Peyer's patch (tissue), 4 donors: Measurements from ENCODE around the gene ARMCX5. TPM values are rescaled to one million over a fixed set of nuclear protein-coding genes. Genes with fewer than 3 reads are reported as not detected.

ENCODE experiments used
- DNase-seq, 3 donors: peaks; one replicate each; pipeline ENCODE4 v3.0.0-alpha.2; 2017 to 2019
- H3K27ac ChIP-seq, 4 donors: fragments of 200-600 bp; sonication (generic); one replicate each; pipeline ENCODE4 v1.5.1; 2016 to 2019
- H3K27me3 ChIP-seq, 2 donors: fragments of 200-600 bp; sonication (generic); one replicate each; pipeline ENCODE4 v1.5.1; 2019
- H3K36me3 ChIP-seq, 3 donors: fragments of 200-600 bp; sonication (generic); one replicate each; pipeline ENCODE4 v1.5.1; 2016 to 2019
- H3K4me1 ChIP-seq, 4 donors: fragments of 200-600 bp; sonication (generic); one replicate each; pipeline ENCODE4 v1.5.1; 2016 to 2019
- H3K4me3 ChIP-seq, 4 donors: fragments of 200-600 bp; sonication (generic); 1 replicate in 3 of 4; 2 replicates in 1 of 4; pipeline ENCODE4 v1.5.1; 2016 to 2019; ENCODE audit warnings: mild to moderate bottlenecking in 1 of 4
- H3K9me3 ChIP-seq, 4 donors: fragments of 200-600 bp; sonication (generic); one replicate each; pipeline ENCODE4 v1.5.1; 2016 to 2019; ENCODE audit warnings: mild to moderate bottlenecking in 1 of 4
- POLR2A ChIP-seq, 2 donors: fragments of 450-650 bp; IDR thresholded peaks; one replicate each; pipeline ENCODE4 v1.5.1; 2017; ENCODE audit warnings: antibody characterized with exemption in 2 of 2, mild to moderate bottlenecking in 2 of 2, moderate library complexity in 2 of 2
- total RNA-seq, 4 donors: library from RNA; depleted of rRNA; stranded (reverse); fragments of >200 nt; gene quantifications; one replicate each; pipeline ENCODE4 v1.1.0, GENCODE V29; 2016
- TF ChIP-seq, protein P1 (sequence below), 6 experiments: fragments of 450-650 bp in 4 of 6; fragments of 200-600 bp in 2 of 6; sonication (generic) in 1 of 6; IDR thresholded peaks; one replicate each; pipeline ENCODE4 v1.5.1; 2017 to 2019; ENCODE audit warnings: antibody characterized with exemption in 6 of 6, mild to moderate bottlenecking in 3 of 6, moderate library complexity in 1 of 6

The ARMCX5 gene
- total RNA-seq: 10 to 100 TPM; 12.4 to 20.0 (median 14.7) TPM

DNA sequence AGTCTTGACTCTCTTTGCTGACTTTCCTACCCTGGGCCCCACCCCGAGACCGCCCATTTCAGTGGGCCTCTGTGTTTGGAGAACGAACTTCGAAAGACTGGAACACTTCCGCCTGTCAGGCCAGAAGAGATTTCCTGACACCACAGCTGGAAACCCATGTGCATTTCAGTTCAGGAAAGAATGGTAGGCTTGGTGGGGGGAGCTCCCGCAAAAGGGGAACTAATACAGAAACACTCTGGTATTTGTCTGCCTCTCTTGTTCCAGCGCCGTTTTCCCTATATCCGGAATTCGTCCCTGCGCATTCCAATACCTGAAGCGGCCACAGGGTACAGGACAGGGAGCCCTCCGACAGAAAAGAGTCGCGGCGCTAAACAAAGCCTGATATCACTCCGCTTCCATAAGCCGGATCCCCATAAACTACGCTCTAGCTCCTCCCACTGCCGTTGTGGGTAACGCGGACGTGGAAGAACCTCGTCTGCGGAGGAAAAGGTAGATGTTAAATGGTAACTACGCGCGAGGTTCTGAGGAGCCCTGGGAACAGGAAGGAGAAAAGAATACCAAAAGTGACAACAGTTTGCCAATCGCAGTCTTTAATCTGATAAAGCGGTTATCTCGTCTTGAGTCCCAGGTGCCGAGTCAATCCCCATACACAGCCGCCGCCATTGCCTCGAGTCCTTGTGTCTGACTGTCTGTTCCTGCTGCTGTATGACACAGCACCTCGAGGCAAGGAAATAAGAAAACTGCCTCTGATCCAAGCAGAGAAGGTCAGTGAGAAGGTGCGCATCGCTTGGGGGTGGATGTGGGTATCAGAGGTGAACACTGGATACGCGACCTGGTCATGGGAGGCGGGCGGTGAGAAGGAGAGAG is at the start of gene ARMCX5:
Gene ARMCX5, plus strand, starts transcription at position 432 of the 867 bp plus-strand sequence. CDS start 2,627 bp downstream, outside the sequence.
- H3K36me3 ChIP-seq: no peaks in the 10 kb centered on the region
- peak; percentile 64 to 87 (median 69) for DNase-seq
- H3K27ac ChIP-seq: peak within 1 kb of the TSS; percentile 69 to 81 (median 72)
- TF ChIP-seq POLR2A (IDR thresholded peaks at IDR 0.05): peak; percentile 25 to 66
- TF ChIP-seq, protein P1, sequence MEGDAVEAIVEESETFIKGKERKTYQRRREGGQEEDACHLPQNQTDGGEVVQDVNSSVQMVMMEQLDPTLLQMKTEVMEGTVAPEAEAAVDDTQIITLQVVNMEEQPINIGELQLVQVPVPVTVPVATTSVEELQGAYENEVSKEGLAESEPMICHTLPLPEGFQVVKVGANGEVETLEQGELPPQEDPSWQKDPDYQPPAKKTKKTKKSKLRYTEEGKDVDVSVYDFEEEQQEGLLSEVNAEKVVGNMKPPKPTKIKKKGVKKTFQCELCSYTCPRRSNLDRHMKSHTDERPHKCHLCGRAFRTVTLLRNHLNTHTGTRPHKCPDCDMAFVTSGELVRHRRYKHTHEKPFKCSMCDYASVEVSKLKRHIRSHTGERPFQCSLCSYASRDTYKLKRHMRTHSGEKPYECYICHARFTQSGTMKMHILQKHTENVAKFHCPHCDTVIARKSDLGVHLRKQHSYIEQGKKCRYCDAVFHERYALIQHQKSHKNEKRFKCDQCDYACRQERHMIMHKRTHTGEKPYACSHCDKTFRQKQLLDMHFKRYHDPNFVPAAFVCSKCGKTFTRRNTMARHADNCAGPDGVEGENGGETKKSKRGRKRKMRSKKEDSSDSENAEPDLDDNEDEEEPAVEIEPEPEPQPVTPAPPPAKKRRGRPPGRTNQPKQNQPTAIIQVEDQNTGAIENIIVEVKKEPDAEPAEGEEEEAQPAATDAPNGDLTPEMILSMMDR (IDR thresholded peaks at IDR 0.05): peak in 2 of 6 experiments; percentile 41 to 47
- H3K27me3 ChIP-seq: no peaks in the 10 kb centered on the region
- H3K4me3 ChIP-seq: peak within 1 kb of the TSS; percentile 40 to 60 (median 52)
- no peaks in the 10 kb centered on the region for H3K4me1 ChIP-seq
- no peaks in the 10 kb centered on the region for H3K9me3 ChIP-seq

DNA sequence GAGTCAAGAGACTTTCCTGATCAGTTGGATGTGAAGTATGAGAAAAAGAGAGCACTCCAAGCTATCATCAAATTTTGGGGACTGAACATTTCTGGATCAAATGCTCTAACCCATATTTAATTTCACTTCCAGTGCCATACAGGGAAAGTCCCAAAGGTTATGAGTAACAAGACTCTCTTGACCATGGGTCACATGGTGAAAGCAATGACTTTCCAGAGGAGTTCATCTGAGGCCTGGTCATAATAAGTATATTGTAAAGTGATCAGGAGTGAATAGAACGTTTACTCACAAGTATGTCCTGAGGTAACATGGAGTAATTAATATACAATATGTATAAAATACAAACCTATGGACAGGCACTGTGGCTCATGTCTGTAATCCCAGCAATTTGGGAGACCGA is 40.7 kb upstream of the ARMCX5 start:
- no peaks in the 10 kb centered on the region for H3K27me3 ChIP-seq
- H3K9me3 ChIP-seq: no peaks in the 10 kb centered on the region
- H3K4me1 ChIP-seq: no peaks in the 10 kb centered on the region
- TF ChIP-seq, protein P1 (IDR thresholded peaks at IDR 0.05): no peak
- TF ChIP-seq POLR2A (IDR thresholded peaks at IDR 0.05): no peak
- no peak overlapping the region for H3K4me3 ChIP-seq
- no peaks in the 10 kb centered on the region for H3K36me3 ChIP-seq
- H3K27ac ChIP-seq: no peak overlapping the region
- DNase-seq: no peak

DNA sequence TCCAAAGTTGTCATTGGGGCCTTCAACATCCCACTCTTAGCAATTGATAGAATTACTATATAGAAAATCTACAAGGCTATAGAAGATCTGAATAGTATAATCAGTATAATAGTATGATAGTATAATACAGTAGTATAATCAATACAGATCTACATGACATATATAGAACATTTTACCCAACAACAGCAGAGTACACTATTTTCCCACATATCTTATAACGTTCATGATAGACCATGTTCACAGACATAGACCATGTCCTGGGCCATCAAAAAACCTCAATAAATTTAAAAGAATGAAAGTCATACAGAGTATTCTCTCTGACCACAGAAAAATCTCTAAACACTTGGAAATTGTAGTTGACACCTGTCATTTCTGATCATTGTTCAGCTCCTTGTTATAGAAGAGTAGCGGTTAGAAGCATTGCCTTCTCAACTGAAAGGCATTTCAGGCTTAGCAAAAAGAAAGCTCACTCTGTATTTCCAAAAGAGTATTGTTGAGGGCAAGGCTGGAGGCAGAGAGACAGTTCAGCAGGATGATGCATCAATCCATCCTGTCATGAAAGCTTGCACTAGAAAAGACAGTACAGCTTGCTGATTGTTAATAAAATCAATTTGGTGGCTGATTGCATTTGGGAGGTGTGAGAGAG is 38.8 kb upstream of the ARMCX5 start:
- Histone ChIP-seq H3K27ac (no peak overlapping the region), H3K9me3 (no peaks in the 10 kb centered on the region), H3K27me3 (no peaks in the 10 kb centered on the region), H3K4me3 (no peak overlapping the region), H3K36me3 (no peaks in the 10 kb centered on the region), H3K4me1 (no peaks in the 10 kb centered on the region)
- TF ChIP-seq POLR2A (IDR thresholded peaks at IDR 0.05): no peak
- TF ChIP-seq, protein P1 (IDR thresholded peaks at IDR 0.05): no peak
- no peak for DNase-seq

DNA sequence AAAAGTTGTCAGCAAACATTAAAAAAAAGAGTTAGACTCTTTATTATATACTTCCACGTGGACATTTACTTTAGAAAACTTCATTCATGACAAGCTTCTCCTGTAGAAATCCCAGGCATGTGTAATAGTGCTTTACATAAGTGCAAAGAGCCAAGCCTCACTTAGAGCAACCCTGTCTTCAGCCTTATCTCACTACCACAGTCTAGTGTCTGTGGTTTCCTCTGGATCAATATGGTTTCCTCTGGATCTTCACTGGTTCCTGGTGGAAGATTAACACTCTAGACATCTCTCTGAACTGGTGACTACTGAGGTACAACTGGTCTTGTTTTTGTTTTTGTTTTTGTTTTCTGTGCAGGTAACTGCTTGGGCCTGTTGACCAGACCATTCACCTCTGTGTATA is 18.4 kb upstream of the ARMCX5 start:
- no peak for DNase-seq
- H3K27me3 ChIP-seq: no peaks in the 10 kb centered on the region
- H3K36me3 ChIP-seq: no peaks in the 10 kb centered on the region
- no peak for TF ChIP-seq POLR2A (IDR thresholded peaks at IDR 0.05)
- TF ChIP-seq, protein P1 (IDR thresholded peaks at IDR 0.05): no peak
- no peaks in the 10 kb centered on the region for H3K4me1 ChIP-seq
- H3K9me3 ChIP-seq: no peaks in the 10 kb centered on the region
- H3K27ac ChIP-seq: no peak overlapping the region
- H3K4me3 ChIP-seq: no peak overlapping the region

DNA sequence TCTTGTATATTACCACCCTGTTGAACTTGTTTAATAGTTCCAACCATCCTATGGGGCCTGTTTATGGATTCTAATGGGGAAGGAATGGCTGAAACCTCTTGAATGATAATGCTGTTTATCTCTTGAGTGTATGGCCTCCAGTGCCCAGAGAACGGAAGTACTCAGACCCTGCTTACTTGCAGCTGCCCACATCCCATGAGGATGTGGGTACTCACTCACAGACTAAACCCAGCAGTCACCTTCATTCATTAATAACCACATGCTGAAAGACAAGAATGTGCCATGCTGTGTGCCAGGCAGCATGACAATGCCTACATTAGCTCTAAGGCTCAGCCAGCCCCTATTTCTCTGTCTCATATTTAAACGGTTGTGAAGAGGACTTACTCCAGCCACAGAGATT is 5.9 kb upstream of the ARMCX5 start:
- no peaks in the 10 kb centered on the region for H3K4me1 ChIP-seq

More for the DNA sequence above, 5.9 kb upstream of the ARMCX5 start:
- H3K4me3 ChIP-seq: no peak overlapping the region
- H3K27ac ChIP-seq: no peak overlapping the region
- DNase-seq: no peak
- H3K27me3 ChIP-seq: no peaks in the 10 kb centered on the region
- no peaks in the 10 kb centered on the region for H3K9me3 ChIP-seq
- TF ChIP-seq, protein P1 (IDR thresholded peaks at IDR 0.05): no peak
- TF ChIP-seq POLR2A (IDR thresholded peaks at IDR 0.05): no peak
- no peaks in the 10 kb centered on the region for H3K36me3 ChIP-seq
